Neural progenitor cell (in vitro differentiated cells): ENCODE data around the gene LAGE3.

Experiments
- EZH2 ChIP-seq: fragments of 200-600 bp; sonication (generic); IDR thresholded peaks from 2 replicates; pipeline ENCODE4 v1.6.1; 2017; ENCODE audit warnings: antibody characterized with exemption, mild to moderate bottlenecking, moderate library complexity
- EZH2phosphoT487 ChIP-seq: fragments of 200-600 bp; sonication (generic); IDR thresholded peaks from 2 replicates; pipeline ENCODE4 v1.6.1; 2017; ENCODE audit warnings: antibody characterized with exemption
- TF ChIP-seq, protein P1 (sequence below): fragments of 200-600 bp; sonication (generic); IDR thresholded peaks from 2 replicates; pipeline ENCODE4 v1.5.1; 2017; ENCODE audit warnings: antibody characterized with exemption, mild to moderate bottlenecking

DNA sequence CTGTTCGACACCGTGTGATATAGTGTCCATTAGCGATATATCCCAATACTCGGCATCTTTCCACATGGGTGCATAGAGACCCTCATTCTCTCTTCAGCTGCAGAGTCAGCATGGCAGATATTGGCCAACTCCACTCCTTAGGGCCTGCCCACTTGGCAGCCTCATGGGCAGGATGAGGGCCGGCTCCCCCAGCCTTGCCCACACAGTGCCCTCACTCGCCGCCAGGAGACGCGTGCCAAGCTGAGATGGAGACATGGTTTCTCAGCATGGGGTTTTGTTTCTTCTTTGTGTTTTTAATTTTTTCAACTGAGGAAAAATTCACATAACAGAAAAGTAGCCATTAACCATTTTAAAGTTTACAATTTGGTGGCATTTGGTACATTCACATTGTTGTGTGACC is 26.3 kb downstream of the LAGE3 start:
- TF ChIP-seq EZH2phosphoT487 = no peak
- TF ChIP-seq, protein P1, sequence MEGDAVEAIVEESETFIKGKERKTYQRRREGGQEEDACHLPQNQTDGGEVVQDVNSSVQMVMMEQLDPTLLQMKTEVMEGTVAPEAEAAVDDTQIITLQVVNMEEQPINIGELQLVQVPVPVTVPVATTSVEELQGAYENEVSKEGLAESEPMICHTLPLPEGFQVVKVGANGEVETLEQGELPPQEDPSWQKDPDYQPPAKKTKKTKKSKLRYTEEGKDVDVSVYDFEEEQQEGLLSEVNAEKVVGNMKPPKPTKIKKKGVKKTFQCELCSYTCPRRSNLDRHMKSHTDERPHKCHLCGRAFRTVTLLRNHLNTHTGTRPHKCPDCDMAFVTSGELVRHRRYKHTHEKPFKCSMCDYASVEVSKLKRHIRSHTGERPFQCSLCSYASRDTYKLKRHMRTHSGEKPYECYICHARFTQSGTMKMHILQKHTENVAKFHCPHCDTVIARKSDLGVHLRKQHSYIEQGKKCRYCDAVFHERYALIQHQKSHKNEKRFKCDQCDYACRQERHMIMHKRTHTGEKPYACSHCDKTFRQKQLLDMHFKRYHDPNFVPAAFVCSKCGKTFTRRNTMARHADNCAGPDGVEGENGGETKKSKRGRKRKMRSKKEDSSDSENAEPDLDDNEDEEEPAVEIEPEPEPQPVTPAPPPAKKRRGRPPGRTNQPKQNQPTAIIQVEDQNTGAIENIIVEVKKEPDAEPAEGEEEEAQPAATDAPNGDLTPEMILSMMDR = no peak
- no peak for TF ChIP-seq EZH2
